Peyer's patch (tissue), 4 donors: ENCODE measurements around the gene SHC3. TPM values are rescaled to one million over a fixed set of nuclear protein-coding genes. Genes with fewer than 3 reads are reported as not detected.

Source experiments
- DNase-seq, 3 donors: peaks; one replicate each; pipeline ENCODE4 v3.0.0-alpha.2; 2017 to 2019
- H3K27ac ChIP-seq, 4 donors: fragments of 200-600 bp; sonication (generic); one replicate each; pipeline ENCODE4 v1.5.1; 2016 to 2019
- H3K27me3 ChIP-seq, 2 donors: fragments of 200-600 bp; sonication (generic); one replicate each; pipeline ENCODE4 v1.5.1; 2019
- H3K36me3 ChIP-seq, 3 donors: fragments of 200-600 bp; sonication (generic); one replicate each; pipeline ENCODE4 v1.5.1; 2016 to 2019
- H3K4me1 ChIP-seq, 4 donors: fragments of 200-600 bp; sonication (generic); one replicate each; pipeline ENCODE4 v1.5.1; 2016 to 2019
- H3K4me3 ChIP-seq, 4 donors: fragments of 200-600 bp; sonication (generic); 1 replicate in 3 of 4; 2 replicates in 1 of 4; pipeline ENCODE4 v1.5.1; 2016 to 2019; ENCODE audit warnings: mild to moderate bottlenecking in 1 of 4
- H3K9me3 ChIP-seq, 4 donors: fragments of 200-600 bp; sonication (generic); one replicate each; pipeline ENCODE4 v1.5.1; 2016 to 2019; ENCODE audit warnings: mild to moderate bottlenecking in 1 of 4
- POLR2A ChIP-seq, 2 donors: fragments of 450-650 bp; IDR thresholded peaks; one replicate each; pipeline ENCODE4 v1.5.1; 2017; ENCODE audit warnings: antibody characterized with exemption in 2 of 2, mild to moderate bottlenecking in 2 of 2, moderate library complexity in 2 of 2
- total RNA-seq, 4 donors: library from RNA; depleted of rRNA; stranded (reverse); fragments of >200 nt; gene quantifications; one replicate each; pipeline ENCODE4 v1.1.0, GENCODE V29; 2016
- TF ChIP-seq, protein P1 (sequence below), 6 experiments: fragments of 450-650 bp in 4 of 6; fragments of 200-600 bp in 2 of 6; sonication (generic) in 1 of 6; IDR thresholded peaks; one replicate each; pipeline ENCODE4 v1.5.1; 2017 to 2019; ENCODE audit warnings: antibody characterized with exemption in 6 of 6, mild to moderate bottlenecking in 3 of 6, moderate library complexity in 1 of 6

SHC3 gene
- total RNA-seq, 4 donors from 2014 or later, result 0.88 to 5.0 (median 2.2) TPM

- no peak for DNase-seq
- TF ChIP-seq POLR2A (IDR thresholded peaks at IDR 0.05), result no peak
- TF ChIP-seq, protein P1, sequence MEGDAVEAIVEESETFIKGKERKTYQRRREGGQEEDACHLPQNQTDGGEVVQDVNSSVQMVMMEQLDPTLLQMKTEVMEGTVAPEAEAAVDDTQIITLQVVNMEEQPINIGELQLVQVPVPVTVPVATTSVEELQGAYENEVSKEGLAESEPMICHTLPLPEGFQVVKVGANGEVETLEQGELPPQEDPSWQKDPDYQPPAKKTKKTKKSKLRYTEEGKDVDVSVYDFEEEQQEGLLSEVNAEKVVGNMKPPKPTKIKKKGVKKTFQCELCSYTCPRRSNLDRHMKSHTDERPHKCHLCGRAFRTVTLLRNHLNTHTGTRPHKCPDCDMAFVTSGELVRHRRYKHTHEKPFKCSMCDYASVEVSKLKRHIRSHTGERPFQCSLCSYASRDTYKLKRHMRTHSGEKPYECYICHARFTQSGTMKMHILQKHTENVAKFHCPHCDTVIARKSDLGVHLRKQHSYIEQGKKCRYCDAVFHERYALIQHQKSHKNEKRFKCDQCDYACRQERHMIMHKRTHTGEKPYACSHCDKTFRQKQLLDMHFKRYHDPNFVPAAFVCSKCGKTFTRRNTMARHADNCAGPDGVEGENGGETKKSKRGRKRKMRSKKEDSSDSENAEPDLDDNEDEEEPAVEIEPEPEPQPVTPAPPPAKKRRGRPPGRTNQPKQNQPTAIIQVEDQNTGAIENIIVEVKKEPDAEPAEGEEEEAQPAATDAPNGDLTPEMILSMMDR (IDR thresholded peaks at IDR 0.05), result no peak
- Histone ChIP-seq H3K4me3 (no peak overlapping the region), H3K27me3 (no peaks in the 10 kb centered on the region), H3K36me3 (no peaks in the 10 kb centered on the region), H3K27ac (no peak overlapping the region), H3K4me1 (no peaks in the 10 kb centered on the region), H3K9me3 (no peaks in the 10 kb centered on the region)
These were observed 12.7 kb downstream of the SHC3 start for GRCh38 chr9:89165880-89166279.

- Histone ChIP-seq H3K27me3 (no peaks in the 10 kb centered on the region), H3K4me3 (no peak overlapping the region), H3K9me3 (no peaks in the 10 kb centered on the region), H3K36me3 (no peaks in the 10 kb centered on the region), H3K4me1 (no peaks in the 10 kb centered on the region), H3K27ac (no peak overlapping the region)
- no peak for TF ChIP-seq POLR2A (IDR thresholded peaks at IDR 0.05)
- TF ChIP-seq, protein P1 (IDR thresholded peaks at IDR 0.05), result no peak
- no peak for DNase-seq
These were observed 13.3 kb downstream of the SHC3 start for GRCh38 chr9:89165341-89165740.

DNA sequence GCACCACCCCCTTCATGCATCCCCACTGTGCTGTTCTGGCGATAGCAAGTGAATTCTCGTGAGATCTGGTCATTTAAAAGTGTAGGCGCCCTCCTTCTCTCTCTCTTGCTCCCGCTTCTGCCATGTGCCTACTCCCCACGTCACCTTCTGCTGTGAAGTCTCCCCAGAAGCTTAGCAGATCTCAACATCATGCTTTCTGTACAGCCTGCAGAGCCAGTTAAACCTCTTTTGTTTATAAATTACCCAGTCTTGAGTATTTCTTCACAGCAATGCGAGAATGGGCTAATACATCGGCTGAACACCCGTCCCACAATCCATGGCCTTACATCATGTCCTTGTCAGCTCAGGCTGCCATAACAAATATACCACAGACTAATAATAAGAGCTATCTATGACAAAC, 17.4 kb downstream of the SHC3 start:
- no peak for DNase-seq
- Histone ChIP-seq H3K36me3 (no peaks in the 10 kb centered on the region), H3K27me3 (no peaks in the 10 kb centered on the region), H3K27ac (no peak overlapping the region), H3K4me1 (no peaks in the 10 kb centered on the region), H3K9me3 (no peaks in the 10 kb centered on the region), H3K4me3 (no peak overlapping the region)
- no peak for TF ChIP-seq POLR2A (IDR thresholded peaks at IDR 0.05)
- TF ChIP-seq, protein P1 (IDR thresholded peaks at IDR 0.05), result no peak

GRCh38 chr9:89160806-89161205, 17.8 kb downstream of the SHC3 start:
- Histone ChIP-seq H3K36me3 (no peaks in the 10 kb centered on the region), H3K4me3 (no peak overlapping the region), H3K27me3 (no peaks in the 10 kb centered on the region), H3K4me1 (no peaks in the 10 kb centered on the region), H3K27ac (no peak overlapping the region), H3K9me3 (no peaks in the 10 kb centered on the region)
- TF ChIP-seq POLR2A (IDR thresholded peaks at IDR 0.05), result no peak
- TF ChIP-seq, protein P1 (IDR thresholded peaks at IDR 0.05), result no peak
- DNase-seq, result no peak

DNA sequence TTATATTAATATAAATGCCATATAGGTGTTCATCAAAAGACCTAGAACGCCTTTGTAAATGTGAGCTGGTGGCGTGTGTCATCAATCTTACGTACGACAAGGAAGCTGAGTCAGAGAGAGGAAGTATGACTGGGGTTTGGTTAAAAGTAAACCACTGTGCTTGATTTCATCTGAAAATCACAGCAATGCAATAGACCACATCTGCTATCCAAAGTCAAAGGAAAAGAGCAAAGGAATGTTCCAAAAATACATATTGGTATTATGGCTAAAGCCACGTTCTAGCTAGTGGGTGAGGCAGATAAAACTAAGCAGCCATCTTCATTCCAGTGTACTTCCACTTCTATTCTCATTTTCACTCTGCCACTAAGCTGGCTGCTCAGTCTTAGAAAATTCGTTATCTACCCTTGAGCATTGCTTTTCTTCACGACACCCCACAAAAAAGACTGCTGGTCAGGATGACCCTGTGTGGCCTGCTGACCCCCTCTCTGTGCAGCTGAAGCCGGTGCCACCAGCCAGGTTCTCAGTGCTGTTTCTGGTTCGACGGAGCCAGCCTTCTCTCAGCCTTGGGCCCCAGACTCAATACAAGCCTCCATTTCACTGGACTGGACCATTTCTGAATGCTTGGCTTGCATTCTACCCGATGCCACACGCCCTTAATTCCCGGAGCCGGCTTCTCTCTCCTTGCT, 23.8 kb downstream of the SHC3 start:
- Histone ChIP-seq H3K27me3 (no peaks in the 10 kb centered on the region), H3K36me3 (no peaks in the 10 kb centered on the region), H3K9me3 (no peaks in the 10 kb centered on the region), H3K4me3 (no peak overlapping the region), H3K27ac (no peak overlapping the region), H3K4me1 (no peaks in the 10 kb centered on the region)
- TF ChIP-seq, protein P1 (IDR thresholded peaks at IDR 0.05), result no peak
- no peak for TF ChIP-seq POLR2A (IDR thresholded peaks at IDR 0.05)
- DNase-seq, result no peak

DNA sequence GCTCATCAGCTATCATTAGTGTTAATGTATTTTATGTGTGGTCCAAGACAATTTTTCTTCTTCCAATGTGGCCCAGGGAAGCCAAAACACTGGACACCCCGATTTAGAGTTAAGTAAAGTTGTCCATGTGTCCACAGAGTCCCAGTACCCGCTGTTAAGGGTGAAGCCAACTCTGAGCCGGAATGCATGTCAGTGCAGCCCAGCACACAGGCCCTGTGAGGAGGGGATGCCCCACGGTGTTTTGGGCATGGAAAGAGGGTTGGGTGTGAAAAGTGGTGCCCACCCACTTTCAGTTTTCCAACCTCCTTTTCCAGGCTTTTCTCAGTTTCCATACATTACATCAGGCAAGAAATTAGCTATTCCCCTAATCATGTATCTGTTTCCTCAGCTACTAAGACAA, 24.4 kb downstream of the SHC3 start:
- no peak overlapping the region for H3K4me3 ChIP-seq
- no peaks in the 10 kb centered on the region for H3K4me1 ChIP-seq
- no peaks in the 10 kb centered on the region for H3K9me3 ChIP-seq
- no peaks in the 10 kb centered on the region for H3K36me3 ChIP-seq
- TF ChIP-seq, protein P1 (IDR thresholded peaks at IDR 0.05), result no peak
- no peak for TF ChIP-seq POLR2A (IDR thresholded peaks at IDR 0.05)
- H3K27ac ChIP-seq, result no peak overlapping the region
- no peaks in the 10 kb centered on the region for H3K27me3 ChIP-seq
- no peak for DNase-seq
